ENCODE measurements around the gene PLD3. TPM values are rescaled to one million over a fixed set of nuclear protein-coding genes. Genes with fewer than 3 reads are reported as not detected.

Gene PLD3
- total and polyA plus RNA-seq, 12 donors = 116 to 238 (median 169) TPM

DNA sequence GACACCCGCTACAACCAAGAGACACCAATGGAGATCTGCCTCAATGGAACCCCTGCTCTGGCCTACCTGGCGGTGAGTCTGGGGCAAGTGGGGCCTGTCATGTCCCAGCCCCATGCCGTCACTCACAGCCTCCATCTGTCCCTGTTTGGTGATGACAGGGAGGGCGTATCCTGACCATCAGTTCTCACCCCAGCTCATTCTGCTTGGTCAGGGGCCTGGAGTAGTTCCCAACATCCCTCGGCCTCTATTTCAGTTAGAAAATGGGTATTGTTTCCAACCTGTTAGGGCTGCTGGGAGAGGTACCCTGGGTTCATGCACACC, 23.3 kb downstream of the PLD3 start:
- WGBS, 2 donors = 94 to 95% methylated on average over 5 of the region's 5 CpGs
- TF ChIP-seq, protein P1, sequence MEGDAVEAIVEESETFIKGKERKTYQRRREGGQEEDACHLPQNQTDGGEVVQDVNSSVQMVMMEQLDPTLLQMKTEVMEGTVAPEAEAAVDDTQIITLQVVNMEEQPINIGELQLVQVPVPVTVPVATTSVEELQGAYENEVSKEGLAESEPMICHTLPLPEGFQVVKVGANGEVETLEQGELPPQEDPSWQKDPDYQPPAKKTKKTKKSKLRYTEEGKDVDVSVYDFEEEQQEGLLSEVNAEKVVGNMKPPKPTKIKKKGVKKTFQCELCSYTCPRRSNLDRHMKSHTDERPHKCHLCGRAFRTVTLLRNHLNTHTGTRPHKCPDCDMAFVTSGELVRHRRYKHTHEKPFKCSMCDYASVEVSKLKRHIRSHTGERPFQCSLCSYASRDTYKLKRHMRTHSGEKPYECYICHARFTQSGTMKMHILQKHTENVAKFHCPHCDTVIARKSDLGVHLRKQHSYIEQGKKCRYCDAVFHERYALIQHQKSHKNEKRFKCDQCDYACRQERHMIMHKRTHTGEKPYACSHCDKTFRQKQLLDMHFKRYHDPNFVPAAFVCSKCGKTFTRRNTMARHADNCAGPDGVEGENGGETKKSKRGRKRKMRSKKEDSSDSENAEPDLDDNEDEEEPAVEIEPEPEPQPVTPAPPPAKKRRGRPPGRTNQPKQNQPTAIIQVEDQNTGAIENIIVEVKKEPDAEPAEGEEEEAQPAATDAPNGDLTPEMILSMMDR (IDR thresholded peaks at IDR 0.05) = no peak
- H3K27ac ChIP-seq = no peak overlapping the region
- H3K9me3 ChIP-seq = no peaks in the 10 kb centered on the region
- no peaks in the 10 kb centered on the region for H3K4me1 ChIP-seq
- ATAC-seq (no peak), DNase-seq (no peak)
- intact Hi-C loops (cut with DNase I) = no loop called here
- H3K27me3 ChIP-seq = no peaks in the 10 kb centered on the region
- peaks cover 0 to 99% (median 33%) of the 10 kb centered on the region in 9 donors for H3K36me3 ChIP-seq
- no peak overlapping the region for H3K4me3 ChIP-seq

DNA sequence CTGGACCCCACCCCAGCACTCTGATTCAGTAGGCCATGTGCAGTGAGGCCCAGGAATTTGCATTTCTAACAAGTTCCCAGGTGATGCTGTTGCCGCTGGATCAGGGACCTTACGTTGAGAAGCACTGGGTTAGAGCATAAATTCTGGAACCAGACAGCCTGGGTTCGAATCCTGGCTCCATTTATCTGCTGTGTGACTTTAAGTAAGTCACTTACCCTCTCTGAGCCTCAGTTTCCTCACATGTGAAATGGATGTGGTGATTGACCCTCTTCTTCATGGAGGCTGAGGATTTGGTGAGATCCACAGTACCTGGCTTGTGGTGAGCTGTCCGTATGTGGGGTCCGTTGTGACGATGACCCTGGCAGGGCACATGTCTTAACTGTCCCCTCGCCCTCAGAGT, 25.6 kb downstream of the PLD3 start:
- intact Hi-C loops (cut with DNase I) = no loop called here
- H3K27me3 ChIP-seq = no peaks in the 10 kb centered on the region
- DNase-seq (no peak), ATAC-seq (no peak)
- H3K27ac ChIP-seq = no peak overlapping the region
- no peaks in the 10 kb centered on the region for H3K9me3 ChIP-seq
- no peaks in the 10 kb centered on the region for H3K4me1 ChIP-seq
- TF ChIP-seq, protein P1 (IDR thresholded peaks at IDR 0.05) = no peak
- WGBS, 2 donors = 96 to 97% methylated on average over 7 of the region's 7 CpGs
- H3K36me3 ChIP-seq = peaks cover 0 to 94% (median 36%) of the 10 kb centered on the region in 9 donors
- H3K4me3 ChIP-seq = no peak overlapping the region

DNA sequence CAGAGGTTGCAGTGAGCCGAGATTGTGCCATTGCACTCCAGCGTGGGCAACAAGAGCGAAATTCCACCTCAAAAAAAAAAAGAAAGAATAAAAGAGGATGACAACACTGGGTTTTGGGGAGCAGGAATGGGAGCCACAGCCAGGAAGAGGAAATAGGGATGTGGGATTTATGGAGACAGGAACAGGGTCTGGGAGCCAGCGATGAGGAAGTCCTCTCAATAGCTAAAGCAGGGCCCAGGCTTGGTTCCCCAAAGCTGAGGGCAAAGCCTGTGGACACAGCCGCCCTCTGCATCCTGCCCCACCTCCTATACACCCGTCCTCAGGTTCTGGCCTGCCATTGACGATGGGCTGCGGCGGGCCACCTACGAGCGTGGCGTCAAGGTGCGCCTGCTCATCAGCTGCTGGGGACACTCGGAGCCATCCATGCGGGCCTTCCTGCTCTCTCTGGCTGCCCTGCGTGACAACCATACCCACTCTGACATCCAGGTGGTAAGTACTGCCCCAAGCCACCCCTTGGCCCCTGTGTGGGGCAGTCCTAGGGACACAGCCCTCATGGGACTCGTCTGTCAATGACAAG, 27.9 kb downstream of the PLD3 start:
- no peak overlapping the region for H3K27ac ChIP-seq
- TF ChIP-seq, protein P1 (IDR thresholded peaks at IDR 0.05) = no peak
- H3K4me3 ChIP-seq = no peak overlapping the region
- no peaks in the 10 kb centered on the region for H3K27me3 ChIP-seq
- intact Hi-C loops (cut with DNase I) = no loop called here
- no peaks in the 10 kb centered on the region for H3K9me3 ChIP-seq
- no peaks in the 10 kb centered on the region for H3K4me1 ChIP-seq
- 90 to 96% methylated on average over 17 of the region's 17 CpGs for WGBS, 2 donors
- ATAC-seq (no peak), DNase-seq (no peak)
- peaks cover 0 to 86% (median 29%) of the 10 kb centered on the region in 9 donors for H3K36me3 ChIP-seq

DNA sequence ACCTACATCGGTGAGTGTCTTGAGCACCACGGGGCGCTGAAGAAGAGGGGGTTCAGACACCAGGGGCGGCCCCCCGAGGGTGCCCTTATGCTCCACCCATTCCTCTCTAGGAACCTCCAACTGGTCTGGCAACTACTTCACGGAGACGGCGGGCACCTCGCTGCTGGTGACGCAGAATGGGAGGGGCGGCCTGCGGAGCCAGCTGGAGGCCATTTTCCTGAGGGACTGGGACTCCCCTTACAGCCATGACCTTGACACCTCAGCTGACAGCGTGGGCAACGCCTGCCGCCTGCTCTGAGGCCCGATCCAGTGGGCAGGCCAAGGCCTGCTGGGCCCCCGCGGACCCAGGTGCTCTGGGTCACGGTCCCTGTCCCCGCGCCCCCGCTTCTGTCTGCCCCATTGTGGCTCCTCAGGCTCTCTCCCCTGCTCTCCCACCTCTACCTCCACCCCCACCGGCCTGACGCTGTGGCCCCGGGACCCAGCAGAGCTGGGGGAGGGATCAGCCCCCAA, 29.4 kb downstream of the PLD3 start:
- no peaks in the 10 kb centered on the region for H3K27me3 ChIP-seq
- peaks cover 0 to 70% (median 22%) of the 10 kb centered on the region in 9 donors for H3K36me3 ChIP-seq
- no peak for DNase-seq
- ATAC-seq = no peak
- TF ChIP-seq, protein P1 (IDR thresholded peaks at IDR 0.05) = no peak
- H3K27ac ChIP-seq = no peak overlapping the region
- 94% methylated on average over 25 of the region's 25 CpGs for WGBS, 2 donors
- intact Hi-C loops (cut with DNase I) = no loop called here
- H3K4me3 ChIP-seq = no peak overlapping the region
- no peaks in the 10 kb centered on the region for H3K4me1 ChIP-seq
- H3K9me3 ChIP-seq = no peaks in the 10 kb centered on the region
